Measurements from ENCODE around the gene ZNF276.

- TF ChIP-seq EZH2 (IDR thresholded peaks at IDR 0.05) (no peak), POLR2AphosphoS5 (IDR thresholded peaks at IDR 0.05; ENCODE audit: borderline replicate concordance, low read depth, low read length) (no peak)
Measured at GRCh38 chr16:89689142-89689541, 32.2 kb upstream of the ZNF276 start.
